HG03280 (cell line): ENCODE results near the gene RABGGTA.

Experiments
- ATAC-seq: cut with Tn5 transposase; IDR thresholded peaks from one replicate; pipeline ENCODE4 v1.9.1; 2021; ENCODE audit warnings: mild to moderate bottlenecking, moderate library complexity; ENCODE audit not compliant: unreplicated experiment

RABGGTA gene

DNA sequence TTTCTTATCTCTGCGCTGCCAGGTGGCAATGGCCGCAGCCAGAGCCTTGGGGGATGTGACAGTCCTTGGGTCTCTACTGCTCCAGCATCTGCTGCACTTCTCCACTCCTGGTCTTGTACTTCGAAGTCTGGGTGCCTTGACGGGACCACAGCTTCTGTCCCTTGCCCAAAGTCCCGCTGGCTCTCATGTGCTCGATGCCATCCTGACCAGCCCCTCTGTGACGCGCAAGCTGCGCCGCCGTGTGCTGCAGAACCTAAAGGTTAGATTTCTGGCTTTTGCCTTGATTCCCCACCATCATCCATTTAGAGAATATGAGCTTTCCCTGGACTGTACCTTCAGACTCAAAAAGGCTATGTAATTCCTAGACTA, 32.6 kb upstream of the RABGGTA start:
- no peak for ATAC-seq

GRCh38 chr14:24300326-24300980, 29.1 kb upstream of the RABGGTA start:
- ATAC-seq: no peak

DNA sequence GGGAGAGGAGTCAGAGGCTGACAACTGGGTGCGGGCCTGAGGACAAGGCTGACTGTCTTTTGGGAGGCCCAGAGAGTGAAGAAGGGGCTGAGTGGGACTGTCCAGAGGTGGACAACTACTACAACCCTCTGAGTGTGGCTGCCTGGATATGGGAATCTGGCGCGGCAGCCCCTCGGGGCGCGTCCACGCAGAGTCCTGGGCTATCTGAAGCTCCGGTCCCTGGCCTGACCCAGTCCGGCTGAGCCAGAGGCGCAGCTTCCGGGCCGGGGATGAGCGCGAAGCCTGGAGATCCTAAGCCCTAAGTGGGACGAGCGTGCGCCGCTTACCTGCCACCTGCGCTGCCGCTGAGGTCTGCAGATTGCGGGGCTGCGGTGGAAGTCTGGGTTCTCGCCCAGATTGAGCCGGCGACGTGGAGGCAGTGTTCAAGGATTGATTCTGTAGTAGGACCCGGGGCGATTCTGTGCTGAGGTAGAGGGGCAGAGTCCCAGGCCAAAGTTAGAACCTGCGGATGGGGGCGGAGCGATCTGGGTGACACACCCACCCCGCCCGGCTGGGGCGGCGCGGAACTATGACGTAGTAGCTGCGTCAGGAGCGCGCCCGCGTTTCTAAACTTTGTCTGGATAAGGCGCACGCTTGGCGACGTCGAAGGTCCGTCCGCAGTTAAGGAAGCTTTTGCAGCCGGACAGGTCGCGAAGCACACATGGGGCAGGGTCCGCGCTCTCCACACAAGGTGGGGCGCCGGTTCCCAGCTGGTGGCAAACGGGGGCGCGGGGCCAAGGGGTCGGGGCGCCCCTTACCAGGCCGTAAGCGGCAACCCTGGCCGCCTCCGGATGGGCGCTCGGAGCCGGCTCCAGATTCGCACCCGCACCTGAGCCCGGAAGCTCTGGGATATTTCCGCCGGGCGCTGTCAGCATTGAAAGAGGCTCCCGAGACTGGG, 28.1 kb upstream of the RABGGTA start, which contains the start of the genes DHRS1 and NOP9:
TSS of gene DHRS1 (minus strand) at position 526 of the 937 bp plus-strand sequence. CDS start 674 bp downstream, outside the sequence.
TSS of gene NOP9 (plus strand) at position 596 of the 937 bp plus-strand sequence. CDS start at position 701, 105 bp downstream.
- ATAC-seq: peak; percentile 77

DNA sequence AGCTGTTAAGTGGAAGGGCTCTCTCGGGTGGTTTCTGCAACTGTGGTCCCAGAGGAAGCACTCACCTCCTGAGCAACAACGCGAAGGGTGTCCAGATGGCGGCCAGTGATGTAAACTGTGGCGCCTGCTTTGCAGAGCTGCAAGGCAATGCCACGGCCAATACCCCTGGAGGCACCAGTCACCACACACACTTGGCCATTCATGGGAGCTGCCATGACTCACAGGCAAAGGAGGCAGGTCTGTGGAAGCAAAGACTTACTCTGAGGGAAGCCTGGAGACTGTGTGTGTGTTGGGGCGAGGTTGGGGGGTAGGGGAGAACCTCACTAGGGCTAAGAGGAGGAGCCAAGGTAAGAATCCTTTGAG, 27.5 kb upstream of the RABGGTA start:
- ATAC-seq: peak; percentile 4

- no peak for ATAC-seq
Measured at GRCh38 chr14:24297190-24297964, 26.0 kb upstream of the RABGGTA start.

- peak; percentile 46 for ATAC-seq
Measured at GRCh38 chr14:24296341-24297157, 25.2 kb upstream of the RABGGTA start.

DNA sequence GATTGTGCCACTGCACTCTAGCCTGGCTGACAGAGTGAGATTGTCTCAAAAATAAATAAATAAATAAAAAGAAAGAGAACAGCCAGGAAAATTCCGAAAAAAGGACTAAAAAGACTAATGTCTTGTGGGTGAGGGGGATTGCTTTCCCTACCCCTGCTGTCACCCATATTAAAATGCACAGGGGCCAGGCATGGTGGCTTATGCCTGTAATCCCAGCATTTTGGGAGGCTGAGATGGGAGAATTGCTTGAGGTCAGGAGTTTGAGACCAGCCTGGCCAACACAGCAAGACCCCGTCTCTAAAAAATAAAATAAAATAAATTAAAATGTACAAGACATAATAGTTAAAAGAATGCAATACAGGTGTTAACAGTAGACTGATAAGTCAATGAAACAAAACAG, 22.1 kb upstream of the RABGGTA start:
- ATAC-seq: no peak

DNA sequence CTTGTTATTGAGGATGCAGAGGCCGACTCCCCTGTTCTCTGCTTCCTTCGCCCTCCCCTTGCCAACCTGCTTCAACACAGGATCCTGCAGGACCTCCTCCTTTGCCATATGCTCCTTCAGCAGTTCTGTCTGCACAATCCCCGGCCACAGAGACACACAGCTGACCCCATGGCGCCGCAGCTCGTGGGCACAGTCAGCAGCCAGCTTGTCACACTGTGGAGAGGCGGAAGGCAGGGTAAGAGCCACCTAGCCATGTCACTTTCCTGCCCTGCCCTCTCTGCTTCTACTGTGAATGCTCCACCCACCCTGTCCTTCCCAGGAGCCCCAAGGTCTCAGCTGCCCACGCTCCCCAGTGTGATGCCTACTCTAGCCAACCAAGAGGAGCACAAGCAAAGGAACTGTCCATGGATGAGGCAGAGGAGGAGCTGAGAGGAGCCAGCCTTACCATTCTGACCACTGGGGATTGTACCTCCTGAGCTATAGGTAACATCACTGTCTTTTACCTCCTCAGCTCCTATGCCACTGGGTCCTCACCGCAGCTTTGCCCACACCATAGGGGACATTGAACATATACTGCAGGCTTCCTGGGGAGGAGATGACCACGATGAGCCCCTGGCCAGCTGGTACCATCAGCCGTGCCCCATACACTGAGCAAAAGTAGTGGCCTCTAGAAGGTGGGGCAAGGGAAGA, 20.9 kb upstream of the RABGGTA start:
- no peak for ATAC-seq

GRCh38 chr14:24291446-24292117, 20.2 kb upstream of the RABGGTA start:
- no peak for ATAC-seq

DNA sequence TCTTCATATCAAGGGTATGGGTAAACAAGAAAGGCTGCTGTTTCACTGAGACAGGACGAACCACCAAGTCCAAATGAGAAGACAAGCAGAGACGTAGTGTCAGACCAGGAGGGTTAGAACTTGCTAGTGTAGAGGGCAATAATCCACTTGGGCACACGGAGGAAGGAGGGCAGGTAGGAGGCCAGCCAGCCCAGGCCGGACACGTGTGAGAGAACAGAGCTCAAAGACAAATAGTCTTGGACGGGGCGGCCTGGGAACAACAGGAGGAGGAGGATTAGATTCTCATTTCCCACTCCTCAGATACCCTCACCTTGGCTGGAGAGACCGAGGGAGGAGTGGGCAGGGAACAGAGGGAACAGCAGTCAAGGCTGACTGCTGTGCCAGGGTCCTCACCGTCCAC, 19.3 kb upstream of the RABGGTA start:
- ATAC-seq: no peak

- ATAC-seq: no peak
Measured at GRCh38 chr14:24289649-24290280, 18.4 kb upstream of the RABGGTA start.

DNA sequence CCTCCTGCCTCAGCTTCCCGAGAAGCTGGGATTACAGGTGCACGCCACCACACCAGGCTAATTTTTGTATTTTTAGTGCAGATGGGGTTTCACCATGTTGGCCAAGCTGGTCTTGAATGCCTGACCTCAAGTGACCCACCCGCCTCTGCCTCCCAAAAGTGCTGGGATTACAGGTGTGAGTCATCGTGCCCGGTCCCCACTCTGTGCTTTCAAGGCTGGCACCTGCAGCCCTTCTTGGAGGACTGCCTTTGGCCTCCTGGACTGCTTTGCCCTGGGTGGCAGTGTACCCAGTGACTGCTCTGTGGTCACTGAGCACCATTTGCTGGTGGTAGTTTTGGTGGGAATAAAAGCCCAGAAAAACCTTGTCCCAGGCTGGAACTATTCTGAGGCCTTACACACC, 15.6 kb upstream of the RABGGTA start:
- ATAC-seq: no peak

GRCh38 chr14:24285351-24285750, 14.0 kb upstream of the RABGGTA start:
- ATAC-seq: no peak

- ATAC-seq: no peak
Measured at GRCh38 chr14:24284501-24285035, 13.2 kb upstream of the RABGGTA start.

DNA sequence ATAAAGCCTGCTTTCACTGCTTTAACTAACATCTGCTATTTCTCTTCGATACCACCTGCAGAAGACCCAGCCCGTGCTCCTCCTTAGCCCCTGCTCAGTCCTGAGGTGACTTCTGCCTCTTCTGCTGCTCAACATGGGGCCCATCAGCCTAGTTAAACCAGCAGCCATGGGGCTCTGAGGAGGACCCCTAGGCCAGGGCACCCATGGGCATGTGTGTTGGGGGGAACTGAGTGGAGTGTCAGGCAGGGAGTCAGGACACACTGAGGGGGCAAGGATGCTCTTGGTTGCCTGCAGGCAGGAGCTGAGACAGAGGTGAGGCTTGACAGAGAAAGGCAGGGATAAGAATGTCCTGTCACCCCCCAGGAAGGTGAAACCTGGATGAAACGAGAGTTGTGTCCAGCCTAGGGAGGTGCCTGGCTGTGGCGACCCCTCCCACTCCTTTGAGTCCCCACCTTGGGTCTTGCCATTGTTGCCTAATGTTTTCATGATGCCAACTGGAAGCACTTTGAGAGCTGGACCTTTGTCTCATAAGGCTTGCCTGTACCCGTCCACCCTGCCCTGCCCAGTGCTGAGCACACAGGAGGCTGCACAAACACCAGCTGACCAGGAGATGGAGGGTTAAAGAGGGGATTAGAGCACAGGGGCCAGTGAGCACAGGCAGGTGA, 12.5 kb upstream of the RABGGTA start:
- ATAC-seq: no peak

DNA sequence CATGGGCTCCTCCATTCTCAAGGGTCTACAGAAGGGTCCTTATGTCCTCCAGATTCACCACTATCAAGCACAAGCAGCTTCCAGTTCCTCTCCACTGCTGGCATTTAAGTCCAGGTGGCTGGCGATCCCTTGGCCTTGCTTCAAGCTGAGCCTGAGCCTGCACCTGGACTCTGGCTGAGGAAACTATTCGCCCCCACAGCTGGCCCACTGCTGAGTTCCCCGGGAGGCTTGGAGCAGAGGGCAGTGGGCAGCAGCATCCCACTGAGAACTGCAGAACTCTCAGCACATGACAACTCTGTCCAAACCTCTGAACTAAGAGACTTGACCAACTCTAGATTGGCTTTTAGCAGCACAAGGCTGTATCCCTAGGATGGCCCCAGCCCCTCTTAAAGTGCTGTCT, 11.3 kb upstream of the RABGGTA start:
- no peak for ATAC-seq

DNA sequence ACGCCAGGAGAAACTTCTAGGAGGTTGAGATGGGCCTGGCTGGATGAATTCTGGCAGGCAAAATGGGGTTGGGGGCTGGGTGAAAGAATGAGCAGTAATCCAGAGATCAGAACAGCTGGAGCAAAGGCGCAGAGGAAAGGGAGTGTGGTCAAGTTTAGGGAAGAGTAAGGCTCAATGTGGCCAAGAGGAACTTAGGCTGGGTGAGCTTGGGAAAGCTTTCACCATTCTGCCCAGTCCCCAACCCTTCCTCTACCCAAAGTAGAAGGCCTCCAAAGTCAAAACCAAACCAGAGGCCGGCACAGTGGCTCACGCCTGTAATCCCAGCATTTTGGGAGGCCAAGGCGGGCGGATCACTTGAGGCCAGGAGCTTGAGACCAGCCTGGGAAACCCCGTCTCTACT, 10.2 kb upstream of the RABGGTA start:
- no peak for ATAC-seq
